GM23338 (cell line): ENCODE data around the gene CD4. TPM values are rescaled to one million over a fixed set of nuclear protein-coding genes. Genes with fewer than 3 reads are reported as not detected.

Experiments
- ATAC-seq: fragments of 200-7000 bp; cut with Tn5 transposase; 3 replicates; pipeline ENCODE4 v1.9.1; 2020
- DNase-seq: peaks from one replicate; pipeline ENCODE4 v3.0.0-alpha.2; 2015; ENCODE audit warnings: low spot score
- H2AFZ ChIP-seq: fragments of 200-600 bp; sonication (generic); 2 replicates; pipeline ENCODE4 v1.8.0; 2016; ENCODE audit warnings: antibody characterized with exemption, mild to moderate bottlenecking, moderate library complexity
- H3F3A ChIP-seq: fragments of 200-600 bp; sonication (generic); replicated peaks from 2 replicates; pipeline ENCODE4 v1.8.0; 2017; ENCODE audit warnings: antibody characterized with exemption, mixed run types, low read depth
- H3K27ac ChIP-seq: fragments of 200-600 bp; sonication (generic); 2 replicates; pipeline ENCODE4 v1.6.1; 2016; ENCODE audit warnings: low read depth
- H3K27me3 ChIP-seq: fragments of 200-600 bp; sonication (generic); 2 replicates; pipeline ENCODE4 v1.8.0; 2016; ENCODE audit warnings: mild to moderate bottlenecking, mixed run types, moderate library complexity; ENCODE audit not compliant: insufficient read depth
- H3K36me3 ChIP-seq: fragments of 200-600 bp; sonication (generic); 2 replicates; pipeline ENCODE4 v1.8.0; 2016; ENCODE audit warnings: mild to moderate bottlenecking; ENCODE audit not compliant: insufficient read depth
- H3K4me1 ChIP-seq: fragments of 200-600 bp; sonication (generic); 2 replicates; pipeline ENCODE4 v1.8.0; 2016; ENCODE audit warnings: mild to moderate bottlenecking, moderate library complexity; ENCODE audit not compliant: insufficient read depth
- H3K4me2 ChIP-seq: fragments of 200-600 bp; sonication (generic); 2 replicates; pipeline ENCODE4 v1.7.1; 2017; ENCODE audit warnings: mixed run types
- H3K4me3 ChIP-seq: fragments of 200-600 bp; sonication (generic); 2 replicates; pipeline ENCODE4 v1.6.1; 2016; ENCODE audit warnings: mixed run types
- H3K79me2 ChIP-seq: fragments of 200-600 bp; sonication (generic); replicated peaks from 2 replicates; pipeline ENCODE4 v1.8.0; 2017; ENCODE audit warnings: mild to moderate bottlenecking; ENCODE audit not compliant: insufficient read depth
- H3K9me2 ChIP-seq: fragments of 200-600 bp; sonication (generic); 2 replicates; pipeline ENCODE4 v1.8.0; 2017; ENCODE audit not compliant: insufficient read depth
- H4K20me1 ChIP-seq: fragments of 200-600 bp; sonication (generic); replicated peaks from 2 replicates; pipeline ENCODE4 v1.8.0; 2017; ENCODE audit warnings: mild to moderate bottlenecking; ENCODE audit not compliant: insufficient read depth
- H3K27ac Mint-ChIP-seq: 2 replicates; pipeline ENCODE4 v1.8.0; 2020; ENCODE audit warnings: inconsistent platforms, mild to moderate bottlenecking, moderate library complexity, mixed read lengths
- H3K27me3 Mint-ChIP-seq: 3 replicates; pipeline ENCODE4 v1.8.0; 2022; ENCODE audit warnings: low read depth, mild to moderate bottlenecking, moderate library complexity, mixed read lengths, inconsistent platforms; ENCODE audit not compliant: insufficient read depth, poor library complexity
- H3K36me3 Mint-ChIP-seq: 3 replicates; pipeline ENCODE4 v1.8.0; 2021; ENCODE audit warnings: low read depth, mild to moderate bottlenecking, inconsistent platforms, moderate library complexity, mixed read lengths
- H3K4me1 Mint-ChIP-seq: 3 replicates; pipeline ENCODE4 v1.8.0; 2020; ENCODE audit warnings: mild to moderate bottlenecking, inconsistent platforms, mixed read lengths
- H3K4me3 Mint-ChIP-seq: 3 replicates; pipeline ENCODE4 v1.8.0; 2021; ENCODE audit warnings: moderate library complexity, mild to moderate bottlenecking, inconsistent platforms, mixed read lengths
- H3K9me3 Mint-ChIP-seq: 3 replicates; pipeline ENCODE4 v1.8.0; 2020; ENCODE audit warnings: moderate library complexity, mild to moderate bottlenecking, inconsistent platforms, mixed read lengths
- STAT1 ChIP-seq: IDR thresholded peaks from one replicate; pipeline ENCODE4 v1.6.1; 2016; ENCODE audit warnings: antibody characterized with exemption; ENCODE audit not compliant: unreplicated experiment
- ZNF331 ChIP-seq: fragments of 250-450 bp; sonication (Bioruptor Pico); IDR thresholded peaks from 2 replicates; pipeline ENCODE4 v1.5.0; 2020; ENCODE audit warnings: low read depth, mild to moderate bottlenecking, moderate library complexity
- polyA plus RNA-seq: library from polyadenylated mRNA; unstranded; fragments of >200 nt; fragmentation: Nextera tagmentation; extraction: Ambion mirVana; gene quantifications from 2 replicates; pipeline ENCODE4 v1.2.1, GENCODE V29; 2016
- total RNA-seq: library from RNA; depleted of rRNA; stranded (reverse); fragments of >200 nt; shearing (Covaris generic); gene quantifications from 2 replicates; pipeline ENCODE4 v1.2.3, GENCODE V29; 2014
- TF ChIP-seq, protein P1 (sequence below): fragments of 250-450 bp; sonication (Bioruptor Pico); IDR thresholded peaks from 2 replicates; pipeline ENCODE4 v1.5.0; 2020; ENCODE audit warnings: mild to moderate bottlenecking, moderate library complexity
- TF ChIP-seq, protein P2 (sequence below), 2 experiments: fragments of 200-600 bp in 1 of 2; sonication (generic) in 1 of 2; conservative IDR thresholded peaks; 2 replicates each; pipeline versions ENCODE4 v1.5.1 to v1.6.1; 2016 to 2017; ENCODE audit warnings: antibody characterized with exemption in 2 of 2, low read depth in 2 of 2, mild to moderate bottlenecking in 2 of 2, moderate library complexity in 1 of 2

CD4 gene
- total and polyA plus RNA-seq, 2 experiments from 2014 or later = 1.5 to 2.0 TPM

DNA sequence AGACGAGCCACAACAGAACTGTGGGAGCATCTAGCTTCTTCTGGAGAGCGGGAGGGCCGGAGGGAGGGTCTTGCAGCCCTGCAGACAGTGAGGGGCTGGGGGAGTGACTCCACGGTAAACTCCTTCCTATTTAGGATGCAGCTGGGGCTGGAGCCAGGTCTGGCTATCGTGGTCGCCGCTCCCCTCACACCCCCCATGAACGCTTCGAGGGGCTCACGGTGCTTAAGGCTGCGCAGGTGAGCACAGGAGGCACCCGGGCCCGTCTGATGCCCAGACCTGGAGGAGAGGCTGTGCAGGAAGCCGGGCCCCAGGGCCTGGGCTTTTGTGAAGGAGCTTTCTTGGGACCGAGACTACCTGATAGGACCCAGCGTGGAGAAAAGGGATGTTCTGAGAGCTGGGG lies 47.5 kb downstream of the CD4 start (continued):
- TF ChIP-seq, protein P1, sequence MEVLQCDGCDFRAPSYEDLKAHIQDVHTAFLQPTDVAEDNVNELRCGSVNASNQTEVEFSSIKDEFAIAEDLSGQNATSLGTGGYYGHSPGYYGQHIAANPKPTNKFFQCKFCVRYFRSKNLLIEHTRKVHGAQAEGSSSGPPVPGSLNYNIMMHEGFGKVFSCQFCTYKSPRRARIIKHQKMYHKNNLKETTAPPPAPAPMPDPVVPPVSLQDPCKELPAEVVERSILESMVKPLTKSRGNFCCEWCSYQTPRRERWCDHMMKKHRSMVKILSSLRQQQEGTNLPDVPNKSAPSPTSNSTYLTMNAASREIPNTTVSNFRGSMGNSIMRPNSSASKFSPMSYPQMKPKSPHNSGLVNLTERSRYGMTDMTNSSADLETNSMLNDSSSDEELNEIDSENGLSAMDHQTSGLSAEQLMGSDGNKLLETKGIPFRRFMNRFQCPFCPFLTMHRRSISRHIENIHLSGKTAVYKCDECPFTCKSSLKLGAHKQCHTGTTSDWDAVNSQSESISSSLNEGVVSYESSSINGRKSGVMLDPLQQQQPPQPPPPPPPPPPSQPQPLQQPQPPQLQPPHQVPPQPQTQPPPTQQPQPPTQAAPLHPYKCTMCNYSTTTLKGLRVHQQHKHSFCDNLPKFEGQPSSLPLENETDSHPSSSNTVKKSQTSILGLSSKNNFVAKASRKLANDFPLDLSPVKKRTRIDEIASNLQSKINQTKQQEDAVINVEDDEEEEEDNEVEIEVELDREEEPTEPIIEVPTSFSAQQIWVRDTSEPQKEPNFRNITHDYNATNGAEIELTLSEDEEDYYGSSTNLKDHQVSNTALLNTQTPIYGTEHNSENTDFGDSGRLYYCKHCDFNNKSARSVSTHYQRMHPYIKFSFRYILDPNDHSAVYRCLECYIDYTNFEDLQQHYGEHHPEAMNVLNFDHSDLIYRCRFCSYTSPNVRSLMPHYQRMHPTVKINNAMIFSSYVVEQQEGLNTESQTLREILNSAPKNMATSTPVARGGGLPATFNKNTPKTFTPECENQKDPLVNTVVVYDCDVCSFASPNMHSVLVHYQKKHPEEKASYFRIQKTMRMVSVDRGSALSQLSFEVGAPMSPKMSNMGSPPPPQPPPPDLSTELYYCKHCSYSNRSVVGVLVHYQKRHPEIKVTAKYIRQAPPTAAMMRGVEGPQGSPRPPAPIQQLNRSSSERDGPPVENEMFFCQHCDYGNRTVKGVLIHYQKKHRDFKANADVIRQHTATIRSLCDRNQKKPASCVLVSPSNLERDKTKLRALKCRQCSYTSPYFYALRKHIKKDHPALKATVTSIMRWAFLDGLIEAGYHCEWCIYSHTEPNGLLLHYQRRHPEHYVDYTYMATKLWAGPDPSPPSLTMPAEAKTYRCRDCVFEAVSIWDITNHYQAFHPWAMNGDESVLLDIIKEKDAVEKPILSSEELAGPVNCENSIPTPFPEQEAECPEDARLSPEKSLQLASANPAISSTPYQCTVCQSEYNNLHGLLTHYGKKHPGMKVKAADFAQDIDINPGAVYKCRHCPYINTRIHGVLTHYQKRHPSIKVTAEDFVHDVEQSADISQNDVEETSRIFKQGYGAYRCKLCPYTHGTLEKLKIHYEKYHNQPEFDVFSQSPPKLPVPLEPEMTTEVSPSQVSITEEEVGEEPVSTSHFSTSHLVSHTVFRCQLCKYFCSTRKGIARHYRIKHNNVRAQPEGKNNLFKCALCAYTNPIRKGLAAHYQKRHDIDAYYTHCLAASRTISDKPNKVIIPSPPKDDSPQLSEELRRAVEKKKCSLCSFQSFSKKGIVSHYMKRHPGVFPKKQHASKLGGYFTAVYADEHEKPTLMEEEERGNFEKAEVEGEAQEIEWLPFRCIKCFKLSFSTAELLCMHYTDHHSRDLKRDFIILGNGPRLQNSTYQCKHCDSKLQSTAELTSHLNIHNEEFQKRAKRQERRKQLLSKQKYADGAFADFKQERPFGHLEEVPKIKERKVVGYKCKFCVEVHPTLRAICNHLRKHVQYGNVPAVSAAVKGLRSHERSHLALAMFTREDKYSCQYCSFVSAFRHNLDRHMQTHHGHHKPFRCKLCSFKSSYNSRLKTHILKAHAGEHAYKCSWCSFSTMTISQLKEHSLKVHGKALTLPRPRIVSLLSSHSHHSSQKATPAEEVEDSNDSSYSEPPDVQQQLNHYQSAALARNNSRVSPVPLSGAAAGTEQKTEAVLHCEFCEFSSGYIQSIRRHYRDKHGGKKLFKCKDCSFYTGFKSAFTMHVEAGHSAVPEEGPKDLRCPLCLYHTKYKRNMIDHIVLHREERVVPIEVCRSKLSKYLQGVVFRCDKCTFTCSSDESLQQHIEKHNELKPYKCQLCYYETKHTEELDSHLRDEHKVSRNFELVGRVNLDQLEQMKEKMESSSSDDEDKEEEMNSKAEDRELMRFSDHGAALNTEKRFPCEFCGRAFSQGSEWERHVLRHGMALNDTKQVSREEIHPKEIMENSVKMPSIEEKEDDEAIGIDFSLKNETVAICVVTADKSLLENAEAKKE (CRISPR knock-in tag) = no peak
- no peak for TF ChIP-seq ZNF331

DNA sequence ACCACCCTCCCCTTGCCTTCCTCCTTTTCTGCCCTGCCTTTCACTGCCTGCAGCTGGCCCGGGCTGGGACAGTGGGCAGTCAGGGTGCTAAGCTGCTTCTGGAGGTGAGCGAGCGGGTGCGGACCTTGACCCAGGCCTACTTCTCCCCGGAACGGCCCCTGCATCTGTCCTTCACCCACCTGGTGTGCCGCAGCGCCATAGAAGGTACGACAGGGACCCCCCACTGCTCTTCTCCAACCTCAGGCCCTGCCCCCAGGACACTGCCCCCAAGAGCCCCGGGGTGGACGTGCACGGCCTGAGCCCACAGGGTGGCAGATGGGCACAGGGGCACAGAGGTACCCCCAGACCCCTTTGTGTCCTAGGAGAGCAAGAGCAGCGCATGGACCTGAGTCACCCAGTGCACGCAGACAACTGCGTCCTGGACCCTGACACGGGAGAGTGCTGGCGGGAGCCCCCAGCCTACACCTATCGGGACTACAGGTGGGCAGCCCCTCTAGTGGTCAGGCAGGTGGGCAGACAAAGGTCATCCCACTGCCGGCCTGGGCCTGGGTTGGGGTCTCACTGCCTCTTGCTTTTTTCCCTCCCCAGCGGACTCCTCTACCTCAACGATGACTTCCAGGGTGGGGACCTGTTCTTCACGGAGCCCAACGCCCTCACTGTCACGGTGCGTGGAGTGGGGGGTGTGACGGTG lies 48.2 kb downstream of the CD4 start:
- H4K20me1 ChIP-seq = peaks cover 3% of the 10 kb centered on the region; the same call in 1 of the 2 replicates

More for the DNA sequence above, 48.2 kb downstream of the CD4 start:
- Histone ChIP-seq H3K4me2 (no peak overlapping the region), H3K27ac (no peak overlapping the region), H3F3A (peaks cover 18% of the 10 kb centered on the region; the same call in 1 of the 2 replicates), H3K36me3 (peaks cover 5% of the 10 kb centered on the region; the same call in 1 of the 2 replicates), H3K79me2 (no peaks in the 10 kb centered on the region), H3K27me3 (no peaks in the 10 kb centered on the region), H3K9me2 (no peaks in the 10 kb centered on the region), H2AFZ (no peak overlapping the region), H3K4me3 (no peak overlapping the region), H3K4me1 (peaks cover 5% of the 10 kb centered on the region; the same call in 1 of the 2 replicates)
- Mint-ChIP-seq H3K9me3 (no peaks in the 10 kb centered on the region), H3K27ac (no peak overlapping the region), H3K36me3 (peaks cover 64% of the 10 kb centered on the region), H3K27me3 (peaks cover 23% of the 10 kb centered on the region), H3K4me1 (peaks cover 23% of the 10 kb centered on the region), H3K4me3 (no peak overlapping the region)
- ATAC-seq (no peak), DNase-seq (no peak)
- TF ChIP-seq ZNF331 (no peak), STAT1 (no peak)
- TF ChIP-seq, protein P2, sequence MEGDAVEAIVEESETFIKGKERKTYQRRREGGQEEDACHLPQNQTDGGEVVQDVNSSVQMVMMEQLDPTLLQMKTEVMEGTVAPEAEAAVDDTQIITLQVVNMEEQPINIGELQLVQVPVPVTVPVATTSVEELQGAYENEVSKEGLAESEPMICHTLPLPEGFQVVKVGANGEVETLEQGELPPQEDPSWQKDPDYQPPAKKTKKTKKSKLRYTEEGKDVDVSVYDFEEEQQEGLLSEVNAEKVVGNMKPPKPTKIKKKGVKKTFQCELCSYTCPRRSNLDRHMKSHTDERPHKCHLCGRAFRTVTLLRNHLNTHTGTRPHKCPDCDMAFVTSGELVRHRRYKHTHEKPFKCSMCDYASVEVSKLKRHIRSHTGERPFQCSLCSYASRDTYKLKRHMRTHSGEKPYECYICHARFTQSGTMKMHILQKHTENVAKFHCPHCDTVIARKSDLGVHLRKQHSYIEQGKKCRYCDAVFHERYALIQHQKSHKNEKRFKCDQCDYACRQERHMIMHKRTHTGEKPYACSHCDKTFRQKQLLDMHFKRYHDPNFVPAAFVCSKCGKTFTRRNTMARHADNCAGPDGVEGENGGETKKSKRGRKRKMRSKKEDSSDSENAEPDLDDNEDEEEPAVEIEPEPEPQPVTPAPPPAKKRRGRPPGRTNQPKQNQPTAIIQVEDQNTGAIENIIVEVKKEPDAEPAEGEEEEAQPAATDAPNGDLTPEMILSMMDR (conservative IDR thresholded peaks at IDR 0.05; ENCODE audit: low read depth in 2 of 2) = no peak
